SK-N-MC (cell line): ENCODE measurements around the gene KCTD1.

Source experiments
- EZH2 ChIP-seq: fragments of 200-600 bp; sonication (generic); IDR thresholded peaks from one replicate; pipeline ENCODE4 v1.6.1; 2017; ENCODE audit warnings: antibody characterized with exemption
- POLR2AphosphoS5 ChIP-seq: IDR thresholded peaks from 2 replicates; pipeline ENCODE4 v1.6.1; 2012; ENCODE audit warnings: mild to moderate bottlenecking, low read depth, low read length, borderline replicate concordance

- TF ChIP-seq EZH2, result no peak
- TF ChIP-seq POLR2AphosphoS5, result no peak
Observed at GRCh38 chr18:26520974-26521373, 27.4 kb downstream of the KCTD1 start.
